MCF 10A (cell line): Measurements from ENCODE around the gene LACC1. TPM values are rescaled to one million over a fixed set of nuclear protein-coding genes. Genes with fewer than 3 reads are reported as not detected.

Experiments
- Bru-seq: library from RNA; stranded (reverse); fragments of 400-500 nt; gene quantifications from one replicate; lab custom pipeline; 2021; lab: Mats Ljungman, UMichigan
- BruChase-seq, 2 experiments: library from RNA; stranded (reverse); fragments of 400-500 nt; gene quantifications; one replicate each; lab custom pipeline; 2021; lab: Mats Ljungman, UMichigan
- BruUV-seq: library from RNA; stranded (reverse); fragments of 400-500 nt; replicated peaks from 2 replicates; lab custom pipeline; 2021; lab: Mats Ljungman, UMichigan
- CTCF ChIA-PET: fragments of 300-600 bp; sonication (Branson Sonifier 250); formaldehyde crosslinking; extraction: SDS; loops from one replicate; lab custom pipeline; 2021; ENCODE audit warnings: antibody characterized with exemption, inconsistent platforms; lab: Yijun Ruan, JAX
- POLR2A ChIA-PET: fragments of 300-600, 350-650 bp; sonication (Branson Sonifier 250); formaldehyde crosslinking; extraction: SDS; loops from one replicate; lab custom pipeline; 2020; ENCODE audit warnings: antibody characterized with exemption, inconsistent platforms; lab: Yijun Ruan, JAX
- DNase-seq: peaks from one replicate; pipeline ENCODE4 v3.0.0-alpha.2; 2018; ENCODE audit not compliant: unreplicated experiment
- H3K27ac Mint-ChIP-seq: one replicate; pipeline ENCODE4 v1.8.0; 2022; ENCODE audit warnings: mild to moderate bottlenecking, low read depth, mixed read lengths; ENCODE audit not compliant: unreplicated experiment
- H3K27me3 Mint-ChIP-seq: one replicate; pipeline ENCODE4 v1.8.0; 2022; ENCODE audit warnings: mixed read lengths; ENCODE audit not compliant: insufficient read depth, unreplicated experiment
- H3K36me3 Mint-ChIP-seq: one replicate; pipeline ENCODE4 v1.8.0; 2022; ENCODE audit warnings: mild to moderate bottlenecking, moderate library complexity, mixed read lengths; ENCODE audit not compliant: insufficient read depth, unreplicated experiment
- H3K4me1 Mint-ChIP-seq: one replicate; pipeline ENCODE4 v1.8.0; 2022; ENCODE audit warnings: mixed read lengths; ENCODE audit not compliant: insufficient read depth, unreplicated experiment
- H3K4me3 Mint-ChIP-seq: one replicate; pipeline ENCODE4 v1.8.0; 2022; ENCODE audit warnings: mild to moderate bottlenecking, moderate library complexity, mixed read lengths; ENCODE audit not compliant: unreplicated experiment
- H3K9me3 Mint-ChIP-seq: one replicate; pipeline ENCODE4 v1.8.0; 2022; ENCODE audit warnings: mixed read lengths; ENCODE audit not compliant: unreplicated experiment
- intact Hi-C: fragments of 100-400 bp; cut with micrococcal nuclease; formaldehyde crosslinking; loops from 2 replicates; pipeline ENCODE4 v1.14.1; 2022
- long read RNA-seq: library from polyadenylated mRNA; stranded (forward); transcript quantifications from one replicate; pipeline ENCODE4 v2.0.0, GENCODE V29; 2022
- total RNA-seq: library from RNA; stranded (reverse); gene quantifications from 2 replicates; pipeline ENCODE4 v1.2.3, GENCODE V29; 2022
- TF ChIP-seq, protein P1 (sequence below): fragments of 200-600 bp; IDR thresholded peaks from one replicate; pipeline ENCODE4 v1.8.0; 2022; ENCODE audit warnings: antibody characterized with exemption, mild to moderate bottlenecking; ENCODE audit not compliant: unreplicated experiment

Gene LACC1
- total RNA-seq (11.7 and 14.1 TPM in 2 replicates), Bru-seq, nascent RNA (percentile 83 among the genes with signal in this experiment), BruChase-seq, experiment 1, labeled RNA remaining after a 6-hour chase (percentile 95 among the genes with signal in this experiment), BruChase-seq, experiment 2, labeled RNA remaining after a 2-hour chase (percentile 92 among the genes with signal in this experiment)
- long read RNA-seq, full-length matches to known transcripts = 15 of 35 reads
- long read RNA-seq, partial matches to known transcripts = 0 of 35 reads
- long read RNA-seq, other reads (novel, unspliced or antisense) = 20 of 35 reads

GRCh38 chr13:43879755-43880181 is at the start of gene LACC1:
LACC1 (plus strand) TSS chr13:43879904; CDS start chr13:43880986, 1,082 bp downstream.
- no peaks in the 10 kb centered on the region for H3K27me3 Mint-ChIP-seq
- CTCF ChIA-PET = no interaction called here
- TF ChIP-seq, protein P1, sequence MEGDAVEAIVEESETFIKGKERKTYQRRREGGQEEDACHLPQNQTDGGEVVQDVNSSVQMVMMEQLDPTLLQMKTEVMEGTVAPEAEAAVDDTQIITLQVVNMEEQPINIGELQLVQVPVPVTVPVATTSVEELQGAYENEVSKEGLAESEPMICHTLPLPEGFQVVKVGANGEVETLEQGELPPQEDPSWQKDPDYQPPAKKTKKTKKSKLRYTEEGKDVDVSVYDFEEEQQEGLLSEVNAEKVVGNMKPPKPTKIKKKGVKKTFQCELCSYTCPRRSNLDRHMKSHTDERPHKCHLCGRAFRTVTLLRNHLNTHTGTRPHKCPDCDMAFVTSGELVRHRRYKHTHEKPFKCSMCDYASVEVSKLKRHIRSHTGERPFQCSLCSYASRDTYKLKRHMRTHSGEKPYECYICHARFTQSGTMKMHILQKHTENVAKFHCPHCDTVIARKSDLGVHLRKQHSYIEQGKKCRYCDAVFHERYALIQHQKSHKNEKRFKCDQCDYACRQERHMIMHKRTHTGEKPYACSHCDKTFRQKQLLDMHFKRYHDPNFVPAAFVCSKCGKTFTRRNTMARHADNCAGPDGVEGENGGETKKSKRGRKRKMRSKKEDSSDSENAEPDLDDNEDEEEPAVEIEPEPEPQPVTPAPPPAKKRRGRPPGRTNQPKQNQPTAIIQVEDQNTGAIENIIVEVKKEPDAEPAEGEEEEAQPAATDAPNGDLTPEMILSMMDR = no peak
- POLR2A ChIA-PET = interaction anchor here (0.6 to 2.0 kb wide), 17 partner anchors 8 to 1607 kb away, joined by 3 to 14 read pairs (median 4); no protein-coding TSS in a partner anchor
- no TSS peak for BruUV-seq
- peak within 1 kb of the TSS; percentile 98 for H3K27ac Mint-ChIP-seq
- H3K4me3 Mint-ChIP-seq = peak within 1 kb of the TSS; percentile 93
- peaks cover 15% of the 10 kb centered on the region for H3K36me3 Mint-ChIP-seq
- DNase-seq = no peak
- no peaks in the 10 kb centered on the region for H3K9me3 Mint-ChIP-seq
- H3K4me1 Mint-ChIP-seq = peaks cover 23% of the 10 kb centered on the region
- intact Hi-C loops = loop anchor here (5.0 to 10.0 kb wide), 2 partner anchors 572 to 915 kb away; no protein-coding TSS in a partner anchor

DNA sequence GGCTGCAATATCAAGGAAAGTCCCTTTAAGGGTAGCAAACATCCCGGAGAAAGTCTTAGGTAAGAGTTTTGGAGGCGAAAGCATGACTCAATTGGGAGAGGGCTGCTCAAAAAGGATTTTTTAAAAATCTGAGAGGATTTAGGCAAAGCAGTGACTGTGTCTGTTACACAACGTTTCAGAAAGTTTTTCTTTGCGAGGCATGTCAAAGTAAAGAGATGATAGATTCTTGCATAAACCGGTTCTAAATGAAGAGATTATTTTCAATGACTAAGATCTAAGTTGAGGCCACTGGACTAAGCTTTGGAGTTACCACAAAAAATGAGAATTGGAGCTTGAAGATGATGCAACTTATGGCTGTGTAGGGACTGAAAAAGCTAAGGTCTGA is 49.2 kb upstream of the LACC1 start:
- H3K36me3 Mint-ChIP-seq = no peaks in the 10 kb centered on the region
- CTCF ChIA-PET = no interaction called here
- TF ChIP-seq, protein P1 = no peak
- peak; percentile 78 for DNase-seq
- POLR2A ChIA-PET = interaction anchor here (1.0 kb wide), 1 partner anchor 14 kb away, joined by 3 read pairs; no protein-coding TSS in a partner anchor
- H3K27ac Mint-ChIP-seq = peak overlapping the region; percentile 84
- intact Hi-C loops = no loop called here
- peak overlapping the region; percentile 41 for H3K4me3 Mint-ChIP-seq
- H3K27me3 Mint-ChIP-seq = no peaks in the 10 kb centered on the region
- no peaks in the 10 kb centered on the region for H3K9me3 Mint-ChIP-seq
- BruUV-seq = no TSS peak
- peaks cover 13% of the 10 kb centered on the region for H3K4me1 Mint-ChIP-seq

DNA sequence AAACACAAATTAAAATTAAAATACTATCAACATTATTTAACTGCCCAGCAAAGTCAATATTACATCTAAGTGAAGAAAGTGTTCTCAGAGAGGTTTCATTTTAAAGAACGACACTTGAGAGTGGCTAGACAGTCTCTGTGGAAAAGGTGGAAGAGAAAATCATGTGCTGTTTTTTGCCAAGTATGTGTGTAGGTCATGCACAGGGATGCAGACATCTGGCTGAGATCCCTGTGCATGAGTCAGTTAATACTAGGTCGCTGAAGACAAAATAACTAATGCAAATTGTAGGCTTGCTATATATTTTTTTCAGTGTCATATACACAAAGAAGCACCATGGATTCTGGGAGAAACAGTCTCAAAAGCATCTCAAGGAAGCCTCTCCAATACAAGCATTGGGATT is 48.6 kb upstream of the LACC1 start:
- ChIA-PET POLR2A (interaction anchor here (0.9 to 1.1 kb wide), 3 partner anchors 8 to 25 kb away, joined by 3 read pairs; no protein-coding TSS in a partner anchor), CTCF (interaction anchor here (0.6 to 1.2 kb wide), 2 partner anchors 33 to 113 kb away, joined by 3 to 9 read pairs; no protein-coding TSS in a partner anchor)
- Mint-ChIP-seq H3K27me3 (no peaks in the 10 kb centered on the region), H3K36me3 (no peaks in the 10 kb centered on the region), H3K27ac (peak overlapping the region; percentile 84), H3K9me3 (no peaks in the 10 kb centered on the region), H3K4me1 (peaks cover 13% of the 10 kb centered on the region), H3K4me3 (no peak overlapping the region)
- TF ChIP-seq, protein P1 = no peak
- intact Hi-C loops = no loop called here
- DNase-seq = peak; percentile 36
- no TSS peak for BruUV-seq

- Mint-ChIP-seq H3K27me3 (no peaks in the 10 kb centered on the region), H3K27ac (no peak overlapping the region), H3K36me3 (no peaks in the 10 kb centered on the region), H3K4me3 (no peak overlapping the region), H3K4me1 (peaks cover 6% of the 10 kb centered on the region), H3K9me3 (no peaks in the 10 kb centered on the region)
- peak; percentile 25 for DNase-seq
- CTCF ChIA-PET = interaction anchor here (0.6 kb wide), 1 partner anchor 105 kb away, joined by 3 read pairs; no protein-coding TSS in a partner anchor
- BruUV-seq = no TSS peak
- intact Hi-C loops = no loop called here
- TF ChIP-seq, protein P1 = no peak
- POLR2A ChIA-PET = no interaction called here
Observed at GRCh38 chr13:43835701-43836100, 44.0 kb upstream of the LACC1 start.
